Left ventricle myocardium inferior (tissue), 1 donor: ENCODE data around the gene PFKL. TPM values are rescaled to one million over a fixed set of nuclear protein-coding genes. Genes with fewer than 3 reads are reported as not detected.

Source experiments
- DNase-seq: peaks from one replicate; pipeline ENCODE4 v3.0.0-alpha.2; 2020
- H3K27ac ChIP-seq: fragments of 200-600 bp; replicated peaks from 2 replicates; pipeline ENCODE4 v1.8.0; 2021
- H3K27me3 ChIP-seq: fragments of 200-600 bp; 2 replicates; pipeline ENCODE4 v1.8.0; 2021; ENCODE audit warnings: low read depth
- H3K36me3 ChIP-seq: fragments of 200-600 bp; 2 replicates; pipeline ENCODE4 v1.8.0; 2021
- H3K4me1 ChIP-seq: fragments of 200-600 bp; 2 replicates; pipeline ENCODE4 v1.8.0; 2021
- H3K4me3 ChIP-seq: fragments of 200-600 bp; 2 replicates; pipeline ENCODE4 v1.8.0; 2021; ENCODE audit warnings: mild to moderate bottlenecking, moderate library complexity
- H3K9me3 ChIP-seq: fragments of 200-600 bp; replicated peaks from 2 replicates; pipeline ENCODE4 v1.8.0; 2021
- CTCF ChIP-seq: fragments of 200-600 bp; IDR thresholded peaks from 2 replicates; pipeline ENCODE4 v1.8.0; 2021; ENCODE audit warnings: antibody characterized with exemption, mild to moderate bottlenecking, borderline replicate concordance
- intact Hi-C: fragments of 100-400 bp; cut with micrococcal nuclease; formaldehyde crosslinking; loops from one replicate; pipeline ENCODE4 v1.11.0; 2022
- total RNA-seq: library from RNA; stranded (reverse); fragmentation: NEBNext Ultra II Directional; extraction: Animal tissue kit (Norgen Biotek cat#: 25700); gene quantifications from one replicate; pipeline ENCODE4 v1.2.1, GENCODE V29; 2021
- donor health status: DM: no; HTN: yes; CAD: no; lungs with severe emphysema.

The PFKL gene
- total RNA-seq, 1 donor from 2014 or later: 47.7 TPM

DNA sequence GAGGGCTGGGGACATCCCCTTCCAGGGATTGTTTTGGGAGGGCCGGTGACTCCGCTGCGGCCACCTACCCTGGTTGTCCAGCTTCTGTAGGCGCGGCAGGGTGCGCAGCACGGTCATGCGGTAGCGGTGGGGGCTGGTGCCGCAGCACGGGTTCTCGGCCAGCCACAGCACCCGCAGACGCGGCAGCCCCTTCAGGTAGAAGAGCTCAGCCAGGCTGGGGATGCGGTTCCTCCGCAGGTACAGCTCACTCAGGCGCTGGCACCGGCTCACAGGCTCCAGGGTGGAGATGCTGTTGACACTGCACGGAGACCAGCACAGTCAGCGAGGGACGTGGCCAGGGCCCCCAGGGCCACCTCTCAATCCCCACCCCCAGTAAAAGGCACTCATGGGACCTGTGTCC, 33.1 kb downstream of the PFKL start:
- H3K36me3 ChIP-seq: peaks cover 17% of the 10 kb centered on the region

DNA sequence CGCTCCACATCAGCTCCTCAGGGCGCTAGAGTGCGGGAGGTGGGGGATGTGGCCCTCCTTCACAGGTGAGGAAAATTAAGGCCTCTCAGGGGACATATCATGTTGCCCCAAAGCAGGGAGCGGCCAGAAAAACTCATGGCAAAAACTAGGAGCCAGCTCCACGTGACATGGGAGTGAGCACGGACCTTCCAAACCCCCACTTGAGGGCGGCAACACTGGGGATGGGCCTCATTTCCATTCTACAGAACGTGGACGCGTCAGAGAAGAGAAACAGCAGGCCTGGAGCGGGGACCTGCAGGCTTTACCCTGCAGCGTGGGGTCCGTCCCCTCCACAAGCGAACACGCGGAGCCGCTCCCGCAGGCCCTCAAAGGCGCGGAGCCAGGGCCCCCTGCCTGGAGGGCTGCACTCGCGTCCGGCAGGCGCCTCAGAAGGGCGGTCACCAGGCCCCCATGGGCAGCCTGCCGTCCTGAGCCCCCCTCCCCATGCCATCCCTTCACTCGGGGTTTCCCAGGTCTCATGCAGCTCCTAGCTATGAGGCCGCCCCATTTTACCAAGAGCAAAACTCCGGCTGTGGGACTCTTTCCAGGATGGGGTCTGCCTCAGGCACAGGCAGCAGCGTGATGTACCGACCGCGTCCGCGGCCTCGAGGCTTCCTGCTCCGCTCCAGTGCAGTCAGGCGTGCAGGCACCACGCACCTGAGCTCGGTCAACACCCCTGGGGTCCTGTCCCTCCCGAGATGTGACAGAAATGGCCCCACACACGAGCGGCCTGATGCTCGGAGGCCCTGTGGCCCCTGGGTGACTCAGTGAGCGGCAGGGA, 33.9 kb downstream of the PFKL start:
- DNase-seq: no peak
- no peak for TF ChIP-seq CTCF
- H3K4me1 ChIP-seq: peaks cover 11% of the 10 kb centered on the region
- H3K27ac ChIP-seq: no peak overlapping the region
- no peak overlapping the region for H3K4me3 ChIP-seq
- H3K27me3 ChIP-seq: no peaks in the 10 kb centered on the region
- no peaks in the 10 kb centered on the region for H3K9me3 ChIP-seq
- intact Hi-C loops: no loop called here
- H3K36me3 ChIP-seq: peaks cover 17% of the 10 kb centered on the region

More for the DNA sequence above, 33.1 kb downstream of the PFKL start:
- H3K4me1 ChIP-seq: peaks cover 5% of the 10 kb centered on the region
- no peak for TF ChIP-seq CTCF
- no peak overlapping the region for H3K4me3 ChIP-seq
- H3K9me3 ChIP-seq: no peaks in the 10 kb centered on the region
- no peaks in the 10 kb centered on the region for H3K27me3 ChIP-seq
- intact Hi-C loops: no loop called here
- no peak overlapping the region for H3K27ac ChIP-seq
- DNase-seq: no peak

DNA sequence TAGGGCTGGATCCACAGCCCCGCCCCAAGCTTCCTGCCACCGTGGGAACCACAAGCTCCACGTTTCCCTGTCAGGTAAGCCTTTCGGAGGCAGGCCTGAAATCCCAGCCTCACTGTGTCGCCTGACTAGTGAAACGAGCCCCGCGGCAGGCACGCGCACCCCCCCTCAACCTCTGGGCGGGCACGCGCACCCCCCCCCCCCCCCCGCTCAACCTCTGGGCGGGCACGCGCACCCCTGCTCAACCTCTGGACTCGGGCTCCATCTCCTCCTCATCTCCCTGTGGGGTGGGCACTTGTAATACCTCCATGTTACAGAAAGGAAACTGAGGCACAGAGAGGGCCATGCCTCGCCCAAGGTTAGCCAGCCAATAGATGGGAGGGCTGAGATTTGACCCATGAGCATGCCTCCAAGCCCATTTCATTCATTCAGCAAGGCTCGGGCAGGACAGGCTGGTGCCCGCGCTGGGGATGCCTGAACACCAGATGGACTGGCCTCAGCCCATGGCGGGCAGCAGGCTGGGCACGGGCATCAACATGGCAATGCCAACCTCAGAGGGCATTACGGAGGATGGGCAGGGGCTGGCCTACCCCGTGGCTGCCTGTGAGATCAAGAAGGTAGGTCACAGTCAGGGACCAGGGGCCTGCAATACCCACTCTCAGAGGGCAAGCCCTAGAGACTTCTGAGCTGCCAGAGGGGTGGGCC, 34.6 kb downstream of the PFKL start:
- peaks cover 13% of the 10 kb centered on the region for H3K4me1 ChIP-seq
- DNase-seq: no peak
- no peaks in the 10 kb centered on the region for H3K27me3 ChIP-seq
- no peak overlapping the region for H3K27ac ChIP-seq
- no peak overlapping the region for H3K4me3 ChIP-seq
- no peaks in the 10 kb centered on the region for H3K9me3 ChIP-seq
- TF ChIP-seq CTCF: no peak
- peaks cover 17% of the 10 kb centered on the region for H3K36me3 ChIP-seq
- intact Hi-C loops: no loop called here

DNA sequence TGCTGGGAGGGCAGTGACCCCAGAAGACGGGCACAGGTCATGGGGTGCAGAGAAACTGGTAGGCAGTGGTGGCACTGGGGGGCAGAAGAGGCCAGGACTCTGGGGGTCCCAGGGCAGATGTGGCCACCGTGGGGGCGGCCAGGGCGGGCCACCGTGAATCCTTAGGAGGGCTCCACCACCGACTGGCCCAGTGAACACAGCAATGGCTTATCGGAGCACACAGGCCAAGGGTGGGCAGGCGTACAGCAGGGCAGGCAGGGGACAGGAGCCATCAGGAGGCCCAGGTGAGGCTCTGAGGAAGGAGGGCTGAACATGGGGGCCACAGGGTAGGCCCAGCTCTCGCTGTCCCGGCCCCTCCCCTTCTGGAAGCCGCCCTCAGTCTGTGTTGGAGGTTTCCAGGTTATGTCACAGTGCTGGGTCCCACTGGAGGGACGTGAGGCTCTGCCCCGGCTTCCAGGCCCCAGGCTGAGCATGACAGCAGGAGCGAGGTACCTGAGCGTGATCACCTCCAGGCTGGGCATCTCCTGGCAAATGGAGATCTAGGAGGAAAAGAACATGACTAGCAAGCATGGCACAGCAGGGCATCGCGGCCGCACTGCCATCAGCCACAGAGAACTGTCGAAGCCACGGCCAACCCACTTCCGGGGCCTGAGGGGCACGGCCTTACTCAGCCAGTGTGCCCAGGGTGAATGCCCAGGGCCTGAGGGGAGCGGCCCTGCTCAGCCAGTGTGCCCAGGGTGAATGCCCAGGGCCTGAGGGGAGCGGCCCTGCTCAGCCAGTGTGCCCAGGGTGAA, 35.6 kb downstream of the PFKL start:
- peaks cover 17% of the 10 kb centered on the region for H3K36me3 ChIP-seq

More for the DNA sequence above, 35.6 kb downstream of the PFKL start:
- no peaks in the 10 kb centered on the region for H3K9me3 ChIP-seq
- intact Hi-C loops: no loop called here
- peaks cover 22% of the 10 kb centered on the region for H3K4me1 ChIP-seq
- H3K4me3 ChIP-seq: no peak overlapping the region
- no peak for TF ChIP-seq CTCF
- no peaks in the 10 kb centered on the region for H3K27me3 ChIP-seq
- DNase-seq: no peak
- no peak overlapping the region for H3K27ac ChIP-seq
